OCI-LY1 (cell line): ENCODE results near the gene TEC.

Experiments
- CTCF ChIP-seq: fragments of 200-600 bp; sonication (generic), shearing (Covaris generic); IDR thresholded peaks from 2 replicates; pipeline ENCODE4 v1.5.1; 2017; ENCODE audit warnings: mild to moderate bottlenecking, antibody characterized with exemption, low read length, moderate library complexity, mixed read lengths
- EZH2 ChIP-seq: fragments of 200-600 bp; sonication (generic), shearing (Covaris generic); IDR thresholded peaks from 2 replicates; pipeline ENCODE4 v1.8.0; 2017; ENCODE audit warnings: borderline replicate concordance, mixed run types, mild to moderate bottlenecking, antibody characterized with exemption, low read length, moderate library complexity, mixed read lengths

- TF ChIP-seq CTCF (peak; percentile 68), EZH2 (no peak)
Observed at GRCh38 chr4:48275247-48275646, 5.6 kb upstream of the TEC start.
